HEK293 (cell line): Measurements from ENCODE around the gene SRD5A3.

Experiments used
- CTCF ChIA-PET: fragments of 350-600 bp; formaldehyde crosslinking; extraction: SDS; loops from one replicate; lab custom pipeline; 2021; ENCODE audit warnings: antibody characterized with exemption; lab: Yijun Ruan, JAX
- POLR2A ChIA-PET: fragments of 300-600 bp; formaldehyde crosslinking; extraction: SDS; loops from one replicate; lab custom pipeline; 2020; ENCODE audit warnings: antibody characterized with exemption, inconsistent platforms; lab: Yijun Ruan, JAX
- H3K27ac ChIP-seq: fragments of 200-500 bp; sonication (Bioruptor generic); 2 replicates; pipeline ENCODE4 v1.5.1; 2014; ENCODE audit warnings: low read depth, low read length, control low read depth, inconsistent platforms; ENCODE audit errors: extremely low read depth
- H3K36me3 ChIP-seq, 2 experiments: fragments of 200-500 bp in 1 of 2; sonication (Bioruptor generic) in 1 of 2; 1 replicate in 1 of 2; 2 replicates in 1 of 2; pipeline ENCODE4 v1.5.1; 2014 to 2017; ENCODE audit warnings: inconsistent platforms in 2 of 2, low read length in 2 of 2; ENCODE audit not compliant: control insufficient read depth in 2 of 2, insufficient read depth in 1 of 2
- H3K4me1 ChIP-seq: fragments of 200-500 bp; sonication (Bioruptor generic); 2 replicates; pipeline ENCODE4 v1.5.1; 2014; ENCODE audit warnings: mild to moderate bottlenecking, low read length, inconsistent platforms; ENCODE audit not compliant: control insufficient read depth, insufficient read depth
- H3K4me3 ChIP-seq: 2 replicates; pipeline ENCODE4 v1.5.1; 2011; ENCODE audit warnings: low read depth, mild to moderate bottlenecking, control low read depth, low read length, moderate library complexity
- H3K9me3 ChIP-seq: fragments of 200-500 bp; sonication (Bioruptor generic); 2 replicates; pipeline ENCODE4 v1.5.1; 2014; ENCODE audit warnings: low read depth, low read length, inconsistent platforms; ENCODE audit not compliant: control insufficient read depth, insufficient read depth
- KLF10 ChIP-seq: fragments of 450-650 bp; IDR thresholded peaks from 2 replicates; pipeline ENCODE4 v1.5.1; 2018; ENCODE audit warnings: missing biosample characterization, mild to moderate bottlenecking, missing genetic modification characterization
- KLF7 ChIP-seq: fragments of 450-650 bp; formaldehyde crosslinking; IDR thresholded peaks from 2 replicates; pipeline ENCODE4 v1.5.1; 2016; ENCODE audit warnings: missing biosample characterization, missing genetic modification characterization, borderline replicate concordance
- MYNN ChIP-seq: fragments of 450-650 bp; formaldehyde crosslinking; IDR thresholded peaks from 2 replicates; pipeline ENCODE4 v1.5.1; 2016; ENCODE audit warnings: missing biosample characterization, missing genetic modification characterization, borderline replicate concordance
- PRDM4 ChIP-seq: fragments of 450-650 bp; formaldehyde crosslinking; IDR thresholded peaks from 2 replicates; pipeline ENCODE4 v1.5.1; 2017; ENCODE audit warnings: missing biosample characterization, missing genetic modification characterization
- SCRT2 ChIP-seq: fragments of 450-650 bp; formaldehyde crosslinking; IDR thresholded peaks from 2 replicates; pipeline ENCODE4 v1.5.1; 2016; ENCODE audit warnings: missing biosample characterization, missing genetic modification characterization
- ZBTB48 ChIP-seq: fragments of 450-650 bp; formaldehyde crosslinking; IDR thresholded peaks from 2 replicates; pipeline ENCODE4 v1.5.1; 2016; ENCODE audit warnings: missing biosample characterization, missing genetic modification characterization
- ZNF155 ChIP-seq: fragments of 450-650 bp; formaldehyde crosslinking; IDR thresholded peaks from 2 replicates; pipeline ENCODE4 v1.5.1; 2016; ENCODE audit warnings: missing biosample characterization, missing genetic modification characterization
- ZNF335 ChIP-seq: fragments of 450-650 bp; formaldehyde crosslinking; conservative IDR thresholded peaks from 2 replicates; pipeline ENCODE4 v1.5.1; 2016; ENCODE audit warnings: missing biosample characterization, missing genetic modification characterization
- ZNF37A ChIP-seq: fragments of 450-650 bp; IDR thresholded peaks from 2 replicates; pipeline ENCODE4 v1.5.1; 2018; ENCODE audit warnings: missing biosample characterization, missing genetic modification characterization
- ZNF404 ChIP-seq: fragments of 450-650 bp; formaldehyde crosslinking; IDR thresholded peaks from 2 replicates; pipeline ENCODE4 v1.5.1; 2017; ENCODE audit warnings: missing biosample characterization, missing genetic modification characterization
- ZNF76 ChIP-seq: fragments of 450-650 bp; formaldehyde crosslinking; IDR thresholded peaks from 2 replicates; pipeline ENCODE4; 2016; ENCODE audit warnings: low read depth, missing biosample characterization, missing genetic modification characterization, borderline replicate concordance
- TF ChIP-seq, protein P1 (sequence below): fragments of 450-650 bp; formaldehyde crosslinking; IDR thresholded peaks from 2 replicates; pipeline ENCODE4 v1.5.1; 2017; ENCODE audit warnings: missing biosample characterization, missing genetic modification characterization
- TF ChIP-seq, protein P2 (sequence below): fragments of 450-650 bp; formaldehyde crosslinking; IDR thresholded peaks from 2 replicates; pipeline ENCODE4 v1.5.1; 2016; ENCODE audit warnings: missing biosample characterization, missing genetic modification characterization

SRD5A3 gene

DNA sequence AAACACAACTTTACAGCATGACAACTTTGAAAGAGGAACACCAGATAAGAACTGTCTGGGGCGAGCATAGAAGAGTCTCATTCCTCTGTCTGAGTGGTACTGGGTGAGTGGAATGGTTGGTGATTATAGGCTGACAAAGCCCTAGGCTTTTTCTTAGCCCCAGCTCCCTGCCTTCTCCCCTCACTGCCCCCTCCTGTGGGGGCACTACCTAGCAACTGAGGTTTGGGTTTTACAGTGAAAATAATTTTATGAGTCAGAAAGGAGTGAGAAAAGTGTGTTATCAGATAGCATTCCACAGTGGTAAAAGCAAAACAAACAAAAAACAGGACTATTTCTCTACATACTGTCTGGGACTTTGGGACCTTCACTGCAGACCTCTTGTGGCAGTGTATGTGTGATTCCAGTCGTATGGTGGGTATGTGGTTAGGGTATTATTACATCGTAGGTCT is 39.2 kb downstream of the SRD5A3 start (continued):
- TF ChIP-seq, protein P1, sequence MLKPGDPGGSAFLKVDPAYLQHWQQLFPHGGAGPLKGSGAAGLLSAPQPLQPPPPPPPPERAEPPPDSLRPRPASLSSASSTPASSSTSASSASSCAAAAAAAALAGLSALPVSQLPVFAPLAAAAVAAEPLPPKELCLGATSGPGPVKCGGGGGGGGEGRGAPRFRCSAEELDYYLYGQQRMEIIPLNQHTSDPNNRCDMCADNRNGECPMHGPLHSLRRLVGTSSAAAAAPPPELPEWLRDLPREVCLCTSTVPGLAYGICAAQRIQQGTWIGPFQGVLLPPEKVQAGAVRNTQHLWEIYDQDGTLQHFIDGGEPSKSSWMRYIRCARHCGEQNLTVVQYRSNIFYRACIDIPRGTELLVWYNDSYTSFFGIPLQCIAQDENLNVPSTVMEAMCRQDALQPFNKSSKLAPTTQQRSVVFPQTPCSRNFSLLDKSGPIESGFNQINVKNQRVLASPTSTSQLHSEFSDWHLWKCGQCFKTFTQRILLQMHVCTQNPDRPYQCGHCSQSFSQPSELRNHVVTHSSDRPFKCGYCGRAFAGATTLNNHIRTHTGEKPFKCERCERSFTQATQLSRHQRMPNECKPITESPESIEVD (tag by site-specific recombination): peak; percentile 64
- TF ChIP-seq KLF10 (tag by site-specific recombination): no peak

- Histone ChIP-seq H3K4me1 (no peaks in the 10 kb centered on the region), H3K27ac (no peak overlapping the region), H3K4me3 (no peak overlapping the region), H3K36me3 (no peaks in the 10 kb centered on the region), H3K9me3 (no peaks in the 10 kb centered on the region)
- ChIA-PET CTCF (interaction anchor here (0.5 kb wide), 1 partner anchor 1119 kb away, joined by 3 read pairs; no protein-coding TSS in a partner anchor), POLR2A (interaction anchor here (1.5 kb wide), 1 partner anchor 9 kb away, joined by 8 read pairs; the partner anchor contains the start of gene TMEM165)
- TF ChIP-seq ZNF76 (tag by site-specific recombination) (0 out of 2 replicates have a peak, but pooled peaks have one; percentile 23), SCRT2 (tag by site-specific recombination) (0 out of 2 replicates have a peak, but pooled peaks have one; percentile 25), ZNF404 (tag by site-specific recombination) (no peak)
Measured at GRCh38 chr4:55386073-55386472, 40.0 kb downstream of the SRD5A3 start.

DNA sequence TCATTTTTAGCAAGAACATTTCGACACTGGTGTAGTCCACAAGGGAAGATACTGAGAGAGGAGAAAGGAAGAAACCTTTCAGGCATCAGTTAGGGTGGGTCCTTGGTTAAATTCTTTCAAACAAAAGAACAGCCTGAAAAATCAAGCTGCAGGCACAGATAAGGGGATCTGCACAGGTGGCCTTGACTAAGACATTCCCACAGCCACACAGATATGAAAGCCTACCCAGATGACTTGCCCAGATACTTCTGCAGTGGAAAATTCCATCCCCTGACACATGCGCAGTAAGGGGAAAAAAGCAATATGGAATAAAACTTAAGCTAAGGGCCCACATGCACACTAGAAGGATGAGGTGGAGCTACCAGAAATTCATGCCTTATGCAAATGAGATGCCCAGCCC is 40.8 kb downstream of the SRD5A3 start:
- H3K9me3 ChIP-seq: no peaks in the 10 kb centered on the region
- TF ChIP-seq ZNF155 (no peak), MYNN (tag by site-specific recombination) (no peak)
- no peaks in the 10 kb centered on the region for H3K36me3 ChIP-seq
- H3K27ac ChIP-seq: no peak overlapping the region
- POLR2A ChIA-PET: interaction anchor here (1.5 kb wide), 1 partner anchor 8 kb away, joined by 8 read pairs; the partner anchor contains the start of gene TMEM165
- H3K4me1 ChIP-seq: no peaks in the 10 kb centered on the region
- no peak overlapping the region for H3K4me3 ChIP-seq
- CTCF ChIA-PET: interaction anchor here (0.7 to 0.8 kb wide), 2 partner anchors 9 to 34 kb away, joined by 3 read pairs; no protein-coding TSS in a partner anchor

GRCh38 chr4:55393461-55394320 is 47.6 kb downstream of the SRD5A3 start:
- H3K27ac ChIP-seq: no peak overlapping the region
- no peaks in the 10 kb centered on the region for H3K4me1 ChIP-seq
- CTCF ChIA-PET: interaction anchor here (0.5 to 1.0 kb wide), 2 partner anchors 47 to 483 kb away, joined by 3 to 4 read pairs; no protein-coding TSS in a partner anchor
- TF ChIP-seq, protein P2, sequence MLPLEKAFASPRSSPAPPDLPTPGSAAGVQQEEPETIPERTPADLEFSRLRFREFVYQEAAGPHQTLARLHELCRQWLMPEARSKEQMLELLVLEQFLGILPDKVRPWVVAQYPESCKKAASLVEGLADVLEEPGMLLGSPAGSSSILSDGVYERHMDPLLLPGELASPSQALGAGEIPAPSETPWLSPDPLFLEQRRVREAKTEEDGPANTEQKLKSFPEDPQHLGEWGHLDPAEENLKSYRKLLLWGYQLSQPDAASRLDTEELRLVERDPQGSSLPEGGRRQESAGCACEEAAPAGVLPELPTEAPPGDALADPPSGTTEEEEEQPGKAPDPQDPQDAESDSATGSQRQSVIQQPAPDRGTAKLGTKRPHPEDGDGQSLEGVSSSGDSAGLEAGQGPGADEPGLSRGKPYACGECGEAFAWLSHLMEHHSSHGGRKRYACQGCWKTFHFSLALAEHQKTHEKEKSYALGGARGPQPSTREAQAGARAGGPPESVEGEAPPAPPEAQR (tag by site-specific recombination): no peak
- no peak for TF ChIP-seq KLF7 (tag by site-specific recombination)
- TF ChIP-seq PRDM4 (tag by site-specific recombination): no peak
- peak; percentile 19; the same call in 1 of the 2 replicates for TF ChIP-seq ZNF335 (tag by site-specific recombination)
- TF ChIP-seq ZBTB48 (tag by site-specific recombination): no peak
- TF ChIP-seq ZNF37A (tag by site-specific recombination): no peak
- TF ChIP-seq, all 188 proteins: peak for 1
- Histone ChIP-seq H3K9me3 (no peaks in the 10 kb centered on the region), H3K4me3 (no peak overlapping the region), H3K36me3 (peaks cover 0 to 8% of the 10 kb centered on the region in 2 experiments; a peak in 1 of 3 replicates)
- POLR2A ChIA-PET: no interaction called here
